ENCODE measurements around the gene ERGIC1.

DNA sequence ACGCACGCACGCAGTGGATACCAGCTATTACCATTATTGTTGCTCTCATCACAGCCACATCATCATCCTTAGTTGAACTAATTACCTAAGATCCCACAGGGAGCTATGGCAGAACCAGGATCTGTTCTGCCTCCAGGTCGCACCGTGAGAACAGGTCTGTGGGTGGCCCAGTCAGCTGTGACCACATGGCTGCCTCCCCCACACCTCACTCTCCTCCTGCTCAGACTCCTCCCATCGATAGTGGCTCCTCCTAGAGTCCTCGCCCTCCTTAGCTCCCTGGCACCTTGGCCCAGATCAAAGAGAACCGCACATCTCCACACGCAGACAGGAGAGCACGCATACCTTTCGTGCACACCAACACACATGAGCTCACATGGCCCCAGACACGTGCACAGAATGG is 92.7 kb downstream of the ERGIC1 start:
- TF ChIP-seq POLR2AphosphoS5 (IDR thresholded peaks at IDR 0.05): no peak
- TF ChIP-seq CTCF (IDR thresholded peaks at IDR 0.05): no peak
- TF ChIP-seq POLR2A (IDR thresholded peaks at IDR 0.05): no peak
- TF ChIP-seq EP300 (IDR thresholded peaks at IDR 0.05): no peak

Data from gastroesophageal sphincter (tissue), 3 donors.